Suprapubic skin (tissue), 4 donors: ENCODE results near the gene ANAPC7. TPM values are rescaled to one million over a fixed set of nuclear protein-coding genes. Genes with fewer than 3 reads are reported as not detected.
"Not testable (repeated sequence)": the region's sequence is repeated elsewhere in the genome, so short reads cannot be mapped to it uniquely, and the experiment has no call there.

Experiments
- DNase-seq, 2 donors: peaks; one replicate each; pipeline ENCODE4 v3.0.0-alpha.2; 2019; ENCODE audit warnings: low spot score in 2 of 2
- H3K27ac ChIP-seq: fragments of 200-600 bp; sonication (generic); one replicate; pipeline ENCODE4 v1.5.1; 2019
- H3K27me3 ChIP-seq: fragments of 200-600 bp; sonication (generic); one replicate; pipeline ENCODE4 v1.5.1; 2019
- H3K36me3 ChIP-seq: fragments of 200-600 bp; sonication (generic); one replicate; pipeline ENCODE4 v1.5.1; 2019
- H3K4me1 ChIP-seq: fragments of 200-600 bp; sonication (generic); one replicate; pipeline ENCODE4 v1.5.1; 2019
- H3K4me3 ChIP-seq: fragments of 200-600 bp; sonication (generic); one replicate; pipeline ENCODE4 v1.5.1; 2019; ENCODE audit warnings: mild to moderate bottlenecking
- H3K9me3 ChIP-seq: fragments of 200-600 bp; sonication (generic); one replicate; pipeline ENCODE4 v1.5.1; 2019
- EP300 ChIP-seq: sonication (generic); formaldehyde crosslinking; IDR thresholded peaks from one replicate; pipeline ENCODE4 v1.6.1; 2017; ENCODE audit warnings: antibody characterized with exemption
- POLR2A ChIP-seq, 2 donors: fragments of 450-650 bp; IDR thresholded peaks; one replicate each; pipeline ENCODE4 v1.6.1; 2017; ENCODE audit warnings: antibody characterized with exemption in 2 of 2, mild to moderate bottlenecking in 2 of 2, moderate library complexity in 2 of 2
- POLR2AphosphoS5 ChIP-seq, 3 donors: sonication (generic); formaldehyde crosslinking; IDR thresholded peaks; one replicate each; pipeline ENCODE4 v1.6.1; 2017; ENCODE audit warnings: antibody characterized with exemption in 3 of 3
- WGBS: methylation state at CpG from one replicate; pipeline ENCODE4 v1.1.5; 2018; 5-methylcytosine and 5-hydroxymethylcytosine counted together
- total RNA-seq, 4 donors: library from RNA; depleted of rRNA; stranded (reverse); fragments of >200 nt; gene quantifications; one replicate each; pipeline ENCODE4 v1.1.0, GENCODE V29; 2016
- TF ChIP-seq, protein P1 (sequence below), 2 donors: fragments of 200-600 bp in 1 of 2; fragments of 450-650 bp in 1 of 2; sonication (generic) in 1 of 2; IDR thresholded peaks; one replicate each; pipeline ENCODE4 v1.5.1; 2016 to 2019; ENCODE audit warnings: antibody characterized with exemption in 2 of 2, mild to moderate bottlenecking in 1 of 2, moderate library complexity in 1 of 2

The ANAPC7 gene
- total RNA-seq, 4 donors from 2014 or later, result 39.6 to 56.6 (median 45.6) TPM

DNA sequence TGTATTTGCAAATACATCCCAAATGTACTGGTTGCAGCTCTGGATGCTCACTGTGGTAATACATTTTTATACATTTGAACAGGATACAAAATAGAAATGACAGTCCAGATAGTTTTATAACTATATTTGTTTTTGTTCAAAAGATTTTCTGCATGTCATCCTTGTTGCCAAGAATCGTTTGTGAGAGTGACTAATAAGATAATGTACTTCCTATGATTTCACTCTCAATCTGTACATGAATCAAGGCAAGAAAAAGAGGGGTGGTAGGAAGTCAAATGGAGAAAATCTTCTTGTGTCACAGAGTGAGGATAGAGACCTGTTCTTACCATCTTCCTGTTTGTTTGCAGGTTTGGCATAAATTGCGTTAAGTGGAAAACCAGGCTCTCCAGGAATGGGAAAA, 32.7 kb upstream of the ANAPC7 start:
- no peak overlapping the region for H3K27ac ChIP-seq
- 52% methylated on average over 2 of the region's 2 CpGs for WGBS
- peaks cover under 1% of the 10 kb centered on the region for H3K4me1 ChIP-seq
- H3K27me3 ChIP-seq, result no peaks in the 10 kb centered on the region
- peaks cover 65% of the 10 kb centered on the region for H3K36me3 ChIP-seq
- no peak overlapping the region for H3K4me3 ChIP-seq
- H3K9me3 ChIP-seq, result no peaks in the 10 kb centered on the region
- no peak for DNase-seq
- TF ChIP-seq, protein P1, sequence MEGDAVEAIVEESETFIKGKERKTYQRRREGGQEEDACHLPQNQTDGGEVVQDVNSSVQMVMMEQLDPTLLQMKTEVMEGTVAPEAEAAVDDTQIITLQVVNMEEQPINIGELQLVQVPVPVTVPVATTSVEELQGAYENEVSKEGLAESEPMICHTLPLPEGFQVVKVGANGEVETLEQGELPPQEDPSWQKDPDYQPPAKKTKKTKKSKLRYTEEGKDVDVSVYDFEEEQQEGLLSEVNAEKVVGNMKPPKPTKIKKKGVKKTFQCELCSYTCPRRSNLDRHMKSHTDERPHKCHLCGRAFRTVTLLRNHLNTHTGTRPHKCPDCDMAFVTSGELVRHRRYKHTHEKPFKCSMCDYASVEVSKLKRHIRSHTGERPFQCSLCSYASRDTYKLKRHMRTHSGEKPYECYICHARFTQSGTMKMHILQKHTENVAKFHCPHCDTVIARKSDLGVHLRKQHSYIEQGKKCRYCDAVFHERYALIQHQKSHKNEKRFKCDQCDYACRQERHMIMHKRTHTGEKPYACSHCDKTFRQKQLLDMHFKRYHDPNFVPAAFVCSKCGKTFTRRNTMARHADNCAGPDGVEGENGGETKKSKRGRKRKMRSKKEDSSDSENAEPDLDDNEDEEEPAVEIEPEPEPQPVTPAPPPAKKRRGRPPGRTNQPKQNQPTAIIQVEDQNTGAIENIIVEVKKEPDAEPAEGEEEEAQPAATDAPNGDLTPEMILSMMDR (IDR thresholded peaks at IDR 0.05), result no peak
- TF ChIP-seq POLR2AphosphoS5 (IDR thresholded peaks at IDR 0.05), result no peak
- TF ChIP-seq EP300, result no peak
- no peak for TF ChIP-seq POLR2A (IDR thresholded peaks at IDR 0.05)

DNA sequence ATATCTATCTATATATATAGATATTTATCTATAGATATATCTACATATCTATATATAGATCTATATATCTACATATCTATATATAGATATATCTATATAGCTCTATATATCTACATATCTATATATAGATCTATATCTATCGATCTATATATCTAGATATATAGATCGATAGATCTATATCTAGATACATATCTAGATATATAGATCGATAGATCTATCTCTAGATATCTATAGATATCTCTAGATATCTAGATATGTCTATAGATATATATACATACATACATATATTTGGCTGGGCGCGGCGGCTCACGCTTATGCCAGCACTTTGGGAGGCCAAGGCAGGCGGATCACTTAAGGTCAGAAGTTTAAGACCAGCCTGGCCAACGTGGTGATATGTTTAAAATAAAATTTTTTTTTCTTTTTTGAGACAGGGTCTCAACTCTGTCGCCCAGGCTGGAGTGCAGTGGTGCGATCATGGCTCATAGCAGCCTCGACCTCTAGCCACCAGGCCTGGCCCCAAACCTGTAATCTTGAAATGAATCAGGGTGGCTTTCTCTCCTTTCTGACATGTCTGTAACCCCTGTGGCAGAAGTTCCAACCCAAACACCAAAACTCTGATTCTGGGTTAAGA, 28.6 kb upstream of the ANAPC7 start:
- no peaks in the 10 kb centered on the region for H3K9me3 ChIP-seq
- TF ChIP-seq POLR2A (IDR thresholded peaks at IDR 0.05), result no peak
- TF ChIP-seq, protein P1 (IDR thresholded peaks at IDR 0.05), result no peak
- no peak for TF ChIP-seq EP300
- no peak for TF ChIP-seq POLR2AphosphoS5 (IDR thresholded peaks at IDR 0.05)
- H3K36me3 ChIP-seq, result peaks cover 31% of the 10 kb centered on the region
- H3K27me3 ChIP-seq, result no peaks in the 10 kb centered on the region
- peak in 1 of 2 donors; percentile 35 for DNase-seq
- no peak overlapping the region for H3K27ac ChIP-seq
- H3K4me3 ChIP-seq, result peak overlapping the region; percentile 52
- WGBS, result 82% methylated on average over 12 of the region's 12 CpGs
- peaks cover 3% of the 10 kb centered on the region for H3K4me1 ChIP-seq

DNA sequence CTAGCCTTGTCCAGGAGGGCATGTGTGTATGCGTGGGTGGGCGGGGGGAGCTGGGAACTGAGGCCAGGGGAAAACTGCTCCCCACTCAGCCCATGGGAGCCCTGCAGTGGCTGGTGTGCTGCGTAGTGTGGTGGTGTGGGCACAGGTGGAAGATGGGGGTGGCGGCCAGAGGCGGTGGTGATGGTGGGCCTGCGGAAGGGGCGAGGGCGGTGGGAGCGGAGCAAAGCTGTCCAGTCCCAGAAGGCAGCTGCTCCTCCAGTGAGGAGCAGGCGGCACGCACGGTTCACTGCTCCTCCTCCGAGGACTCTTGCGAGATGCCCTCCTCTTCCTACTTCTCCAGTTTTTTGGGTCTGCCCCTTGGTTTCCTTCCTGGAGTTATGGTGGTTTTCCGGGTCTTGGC, 26.2 kb upstream of the ANAPC7 start:
- not testable (repeated sequence) for H3K27ac ChIP-seq, H3K4me3 ChIP-seq, H3K4me1 ChIP-seq, H3K27me3 ChIP-seq, H3K36me3 ChIP-seq, H3K9me3 ChIP-seq, DNase-seq
- WGBS, result 83% methylated on average over 13 of the region's 15 CpGs

DNA sequence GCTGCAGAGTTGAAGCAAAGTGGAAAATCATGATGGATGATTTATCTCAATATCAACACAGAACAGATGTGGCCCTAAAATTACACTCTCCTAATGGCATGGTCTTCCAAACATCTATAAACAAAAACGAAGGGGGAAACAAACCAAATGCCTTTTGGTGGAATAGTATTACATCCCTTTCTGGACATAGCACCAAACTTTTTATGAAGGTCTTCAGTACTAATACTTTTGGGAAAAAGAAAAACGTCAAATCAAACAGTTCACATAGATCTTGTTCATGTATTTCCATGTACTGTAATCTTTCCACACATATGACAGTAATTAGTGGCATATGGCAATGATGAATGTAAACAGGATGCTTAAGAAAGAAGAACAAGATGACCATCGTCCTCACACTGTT, 22.9 kb upstream of the ANAPC7 start:
- DNase-seq, result no peak
- 41% methylated on average over 3 of the region's 3 CpGs for WGBS
- Histone ChIP-seq H3K36me3 (no peaks in the 10 kb centered on the region), H3K9me3 (no peaks in the 10 kb centered on the region), H3K4me3 (no peak overlapping the region), H3K27me3 (no peaks in the 10 kb centered on the region), H3K4me1 (peaks cover 3% of the 10 kb centered on the region), H3K27ac (no peak overlapping the region)
- TF ChIP-seq, protein P1 (IDR thresholded peaks at IDR 0.05), result no peak
- TF ChIP-seq EP300 (no peak), POLR2AphosphoS5 (IDR thresholded peaks at IDR 0.05) (no peak)

DNA sequence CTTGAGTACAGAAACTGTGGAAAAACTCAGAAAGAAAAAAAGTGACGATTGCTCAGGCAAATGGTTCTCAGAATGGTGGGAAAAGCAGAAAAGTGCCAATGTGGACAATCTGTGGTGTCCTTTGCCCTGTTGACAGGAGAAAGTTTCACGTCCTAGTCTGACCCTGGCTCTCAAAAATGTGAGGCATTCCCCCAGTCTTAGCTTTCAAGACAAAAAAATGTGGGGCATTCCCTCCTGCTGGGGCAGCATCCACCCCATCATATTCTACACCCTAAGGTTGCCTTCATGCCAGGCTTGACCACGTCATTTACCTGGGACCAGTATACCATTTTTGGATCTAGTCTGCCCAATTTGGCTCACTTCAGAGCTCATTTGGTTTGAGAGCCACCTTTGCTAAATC, 20.7 kb upstream of the ANAPC7 start:
- no peak overlapping the region for H3K4me3 ChIP-seq
- peak in 1 of 2 donors; percentile 2 for DNase-seq
- H3K27me3 ChIP-seq, result no peaks in the 10 kb centered on the region
- TF ChIP-seq, protein P1 (IDR thresholded peaks at IDR 0.05), result no peak
- H3K9me3 ChIP-seq, result no peaks in the 10 kb centered on the region
- no peaks in the 10 kb centered on the region for H3K36me3 ChIP-seq
- H3K4me1 ChIP-seq, result no peaks in the 10 kb centered on the region
- 78% methylated on average over 3 of the region's 3 CpGs for WGBS
- H3K27ac ChIP-seq, result no peak overlapping the region

DNA sequence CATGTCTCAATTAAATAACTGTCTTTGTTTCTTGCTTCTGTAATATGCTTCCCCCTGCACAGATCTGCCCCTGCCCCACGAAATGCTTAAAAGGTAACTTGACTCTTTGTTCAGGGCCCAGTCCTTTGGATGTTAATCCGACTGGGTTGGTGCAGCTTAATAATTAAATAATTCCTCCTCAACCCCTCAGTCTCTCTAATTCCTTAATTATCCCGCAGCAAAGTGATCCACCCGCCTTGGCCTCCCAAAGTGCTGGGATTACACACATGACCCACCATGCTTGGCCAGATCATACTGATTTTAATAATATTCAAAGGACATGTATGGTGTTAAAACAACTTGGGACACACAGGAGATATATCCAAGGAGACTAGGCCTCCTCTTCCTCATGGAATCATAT, 18.2 kb upstream of the ANAPC7 start:
- Histone ChIP-seq H3K9me3 (no peaks in the 10 kb centered on the region), H3K27ac (no peak overlapping the region), H3K4me3 (no peak overlapping the region), H3K4me1 (no peaks in the 10 kb centered on the region), H3K27me3 (no peaks in the 10 kb centered on the region), H3K36me3 (no peaks in the 10 kb centered on the region)
- 76% methylated on average over 4 of the region's 4 CpGs for WGBS
- TF ChIP-seq, protein P1 (IDR thresholded peaks at IDR 0.05), result no peak
- no peak for TF ChIP-seq POLR2A (IDR thresholded peaks at IDR 0.05)
- TF ChIP-seq POLR2AphosphoS5 (IDR thresholded peaks at IDR 0.05), result no peak
- no peak for TF ChIP-seq EP300
- peak in 1 of 2 donors; percentile 0 for DNase-seq
